Pancreas (tissue), 10 donors: ENCODE data around the gene TACC3. TPM values are rescaled to one million over a fixed set of nuclear protein-coding genes. Genes with fewer than 3 reads are reported as not detected.

ENCODE experiments used
- ATAC-seq, 4 donors: fragments of 200-7000 bp; cut with Tn5 transposase; one replicate each; pipeline versions ENCODE4 v1.8.0 to v1.9.1; 2020; ENCODE audit warnings: mild to moderate bottlenecking in 4 of 4, moderate library complexity in 4 of 4
- DNase-seq, 6 donors: peaks; one replicate each; pipeline ENCODE4 v3.0.0-alpha.2; 2020
- FAIRE-seq: peaks from 2 replicates; lab custom pipeline; 2012; peaks lifted over from hg19 to GRCh38; lab: Jason Lieb, UNC
- H3K27ac ChIP-seq, 4 donors: fragments of 200-600 bp; sonication (generic); 1 replicate in 3 of 4; 2 replicates in 1 of 4; pipeline versions ENCODE4 v1.5.0 to v1.8.0; 2020
- H3K27me3 ChIP-seq, 4 donors: fragments of 200-600 bp; one replicate each; pipeline ENCODE4 v1.8.0; 2021
- H3K36me3 ChIP-seq, 3 donors: fragments of 200-600 bp; sonication (generic) in 1 of 3; one replicate each; pipeline versions ENCODE4 v1.5.0 to v1.8.0; 2020 to 2021
- H3K4me1 ChIP-seq, 3 donors: fragments of 200-600 bp; one replicate each; pipeline ENCODE4 v1.8.0; 2021
- H3K4me3 ChIP-seq, 4 donors: fragments of 200-600 bp; sonication (generic) in 2 of 4; one replicate each; pipeline versions ENCODE4 v1.5.0 to v1.8.0; 2020 to 2021
- H3K9me3 ChIP-seq, 4 donors: fragments of 200-600 bp; one replicate each; pipeline ENCODE4 v1.8.0; 2021
- WGBS, 2 donors: extraction: QIAGEN DNeasy Blood & Tissue Kit; methylation state at CpG; one replicate each; pipeline ENCODE4 v1.1.7; 2013; 5-methylcytosine and 5-hydroxymethylcytosine counted together
- intact Hi-C, 3 donors: fragments of 100-400 bp; cut with DNase I; formaldehyde crosslinking; loops; one replicate each; pipeline versions ENCODE4 v1.11.1 to v1.14.2; 2022
- polyA plus RNA-seq, 2 donors: library from polyadenylated mRNA; stranded (reverse); fragments of 200-250 nt; gene quantifications; one replicate each; pipeline ENCODE4 v1.2.3, GENCODE V29; 2013
- total RNA-seq, 6 donors: library from RNA; stranded (reverse); fragmentation: NEBNext Ultra II Directional in 4 of 6; extraction: Animal tissue kit (Norgen Biotek cat#: 25700) in 4 of 6; gene quantifications; one replicate each; pipeline versions ENCODE4 v1.2.1 to v1.2.4, GENCODE V29; 2021 to 2023
- TF ChIP-seq, protein P1 (sequence below), 4 donors: fragments of 200-600 bp; sonication (generic) in 3 of 4; IDR thresholded peaks; one replicate each; pipeline versions ENCODE4 v1.5.0 to v1.8.0; 2021; ENCODE audit warnings: antibody characterized with exemption in 4 of 4
- donor health status: healthy with polysubstance abuse.
- donor health status: DM: no; HTN: no; CAD: no; lungs with moderate emphysema.
- donor health status: DM: no; HTN: no; CAD: no.
- donor health status: control.
- donor health status: control.
- donor health status: Bipolar disorder and iron deficiency.
- donor health status: DM: yes; HTN: yes; CAD: no.
- donor health status: DM: no; HTN: no; CAD: no.
- donor health status: DM: no; HTN: no; CAD: no.
- donor health status: DM: yes; HTN: yes; CAD: no.

TACC3 gene
- total and polyA plus RNA-seq, 8 donors: 0.97 to 4.8 (median 3.3) TPM

DNA sequence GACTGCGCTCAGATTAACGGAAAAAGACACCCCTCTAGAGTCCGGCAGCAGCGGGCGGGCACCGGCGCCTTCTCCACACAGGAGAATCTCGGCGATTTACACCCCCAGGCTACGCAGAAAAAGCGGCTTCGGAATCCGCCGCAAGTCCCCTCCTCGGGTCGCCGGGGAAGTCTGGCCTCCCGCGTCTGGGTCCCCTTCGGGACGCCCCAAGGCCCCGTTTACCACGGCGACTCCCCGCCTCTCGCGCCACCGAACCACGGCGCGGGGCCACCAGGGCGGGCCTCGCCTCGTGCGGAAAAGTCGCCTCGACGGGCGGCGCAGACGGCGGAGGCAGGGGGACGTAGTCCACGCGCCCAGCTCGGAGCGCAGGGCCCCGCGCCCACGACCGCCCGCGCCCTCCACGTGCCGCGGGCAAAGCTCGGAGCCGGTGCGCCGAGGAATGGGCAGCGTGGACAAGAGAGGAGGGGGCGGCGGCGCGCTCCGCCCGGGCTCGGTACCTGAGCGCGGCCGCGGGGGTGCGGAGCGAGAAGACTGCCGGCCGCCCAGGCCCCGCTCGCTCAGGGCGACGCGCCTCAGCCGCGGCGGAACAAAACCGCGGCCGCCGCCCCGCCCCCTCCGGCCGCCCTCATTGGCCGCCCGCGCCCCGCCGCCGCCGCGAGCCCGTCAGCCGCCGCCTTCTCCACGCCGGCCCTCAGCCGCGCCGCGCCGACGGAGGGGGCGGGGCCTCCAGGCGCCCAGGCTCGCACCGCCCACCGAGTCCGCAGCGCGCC, 37.4 kb upstream of the TACC3 start, which contains the start of gene FAM53A:
FAM53A (minus strand) TSS at position 578 of the 770 bp plus-strand sequence. CDS start 15,572 bp downstream, outside the sequence.
- no peaks in the 10 kb centered on the region for H3K36me3 ChIP-seq
- DNase-seq (peak in 5 of 6 donors; percentile 88 to 99 (median 94)), ATAC-seq (peak; percentile 92 to 96 (median 94)), FAIRE-seq (no peak)
- TF ChIP-seq, protein P1, sequence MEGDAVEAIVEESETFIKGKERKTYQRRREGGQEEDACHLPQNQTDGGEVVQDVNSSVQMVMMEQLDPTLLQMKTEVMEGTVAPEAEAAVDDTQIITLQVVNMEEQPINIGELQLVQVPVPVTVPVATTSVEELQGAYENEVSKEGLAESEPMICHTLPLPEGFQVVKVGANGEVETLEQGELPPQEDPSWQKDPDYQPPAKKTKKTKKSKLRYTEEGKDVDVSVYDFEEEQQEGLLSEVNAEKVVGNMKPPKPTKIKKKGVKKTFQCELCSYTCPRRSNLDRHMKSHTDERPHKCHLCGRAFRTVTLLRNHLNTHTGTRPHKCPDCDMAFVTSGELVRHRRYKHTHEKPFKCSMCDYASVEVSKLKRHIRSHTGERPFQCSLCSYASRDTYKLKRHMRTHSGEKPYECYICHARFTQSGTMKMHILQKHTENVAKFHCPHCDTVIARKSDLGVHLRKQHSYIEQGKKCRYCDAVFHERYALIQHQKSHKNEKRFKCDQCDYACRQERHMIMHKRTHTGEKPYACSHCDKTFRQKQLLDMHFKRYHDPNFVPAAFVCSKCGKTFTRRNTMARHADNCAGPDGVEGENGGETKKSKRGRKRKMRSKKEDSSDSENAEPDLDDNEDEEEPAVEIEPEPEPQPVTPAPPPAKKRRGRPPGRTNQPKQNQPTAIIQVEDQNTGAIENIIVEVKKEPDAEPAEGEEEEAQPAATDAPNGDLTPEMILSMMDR (IDR thresholded peaks at IDR 0.05): no peak
- H3K27ac ChIP-seq: peak within 1 kb of the TSS; percentile 46 to 61 (median 55)
- 1% methylated on average over 46 to 118 of the region's 118 CpGs for WGBS, 2 donors
- no peaks in the 10 kb centered on the region for H3K9me3 ChIP-seq
- H3K4me3 ChIP-seq: peak within 1 kb of the TSS; percentile 47 to 77 (median 55)
- no peaks in the 10 kb centered on the region for H3K27me3 ChIP-seq
- no peaks in the 10 kb centered on the region for H3K4me1 ChIP-seq
- intact Hi-C loops: no loop called here

DNA sequence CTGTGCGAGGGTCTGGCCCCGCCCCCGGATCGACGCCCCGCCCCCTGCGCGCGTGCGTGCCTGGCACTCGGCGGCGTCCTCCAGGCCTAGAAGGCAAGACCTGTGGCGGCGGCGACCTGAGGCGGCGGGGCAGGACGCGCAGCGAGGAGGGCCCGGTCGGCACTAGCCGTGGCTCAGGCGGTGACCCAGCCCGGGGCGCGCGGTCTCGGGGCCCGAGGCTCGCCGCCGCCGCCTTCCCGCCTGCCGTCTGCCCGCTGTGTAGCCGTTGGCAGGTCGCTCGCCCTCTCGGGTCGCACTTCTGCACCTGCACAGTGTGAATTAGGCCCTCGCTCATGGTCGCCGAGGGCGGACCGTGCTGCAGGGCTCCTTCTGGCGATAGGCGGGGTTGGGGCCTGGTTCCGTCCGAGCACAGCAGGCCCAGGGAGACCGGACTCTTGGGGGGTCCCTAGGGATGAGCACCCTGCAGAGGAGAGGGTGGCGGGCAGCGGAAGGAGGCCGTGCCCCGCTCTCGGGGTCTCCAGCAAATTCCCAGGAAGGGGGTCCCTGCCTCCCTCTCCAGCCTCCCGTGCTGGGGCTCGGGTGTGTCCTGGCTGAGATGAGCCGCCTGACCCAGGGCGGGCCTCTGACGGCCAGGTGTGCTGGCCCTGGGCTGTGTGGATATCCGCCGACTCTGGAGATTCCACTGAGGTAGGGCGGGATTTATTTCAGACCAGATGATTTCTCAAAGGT, 36.7 kb upstream of the TACC3 start:
- Histone ChIP-seq H3K9me3 (no peaks in the 10 kb centered on the region), H3K4me3 (peak overlapping the region; percentile 19 to 59 (median 40)), H3K27me3 (no peaks in the 10 kb centered on the region), H3K27ac (peak overlapping the region in 3 of 4 donors; percentile 46 to 61 (median 55)), H3K4me1 (no peaks in the 10 kb centered on the region), H3K36me3 (no peaks in the 10 kb centered on the region)
- intact Hi-C loops: no loop called here
- DNase-seq (peak in 2 of 6 donors; percentile 32 to 97), ATAC-seq (peak; percentile 2 to 17 (median 8)), FAIRE-seq (no peak)
- TF ChIP-seq, protein P1 (IDR thresholded peaks at IDR 0.05): no peak
- 31 to 35% methylated on average over 46 to 66 of the region's 66 CpGs for WGBS, 2 donors

DNA sequence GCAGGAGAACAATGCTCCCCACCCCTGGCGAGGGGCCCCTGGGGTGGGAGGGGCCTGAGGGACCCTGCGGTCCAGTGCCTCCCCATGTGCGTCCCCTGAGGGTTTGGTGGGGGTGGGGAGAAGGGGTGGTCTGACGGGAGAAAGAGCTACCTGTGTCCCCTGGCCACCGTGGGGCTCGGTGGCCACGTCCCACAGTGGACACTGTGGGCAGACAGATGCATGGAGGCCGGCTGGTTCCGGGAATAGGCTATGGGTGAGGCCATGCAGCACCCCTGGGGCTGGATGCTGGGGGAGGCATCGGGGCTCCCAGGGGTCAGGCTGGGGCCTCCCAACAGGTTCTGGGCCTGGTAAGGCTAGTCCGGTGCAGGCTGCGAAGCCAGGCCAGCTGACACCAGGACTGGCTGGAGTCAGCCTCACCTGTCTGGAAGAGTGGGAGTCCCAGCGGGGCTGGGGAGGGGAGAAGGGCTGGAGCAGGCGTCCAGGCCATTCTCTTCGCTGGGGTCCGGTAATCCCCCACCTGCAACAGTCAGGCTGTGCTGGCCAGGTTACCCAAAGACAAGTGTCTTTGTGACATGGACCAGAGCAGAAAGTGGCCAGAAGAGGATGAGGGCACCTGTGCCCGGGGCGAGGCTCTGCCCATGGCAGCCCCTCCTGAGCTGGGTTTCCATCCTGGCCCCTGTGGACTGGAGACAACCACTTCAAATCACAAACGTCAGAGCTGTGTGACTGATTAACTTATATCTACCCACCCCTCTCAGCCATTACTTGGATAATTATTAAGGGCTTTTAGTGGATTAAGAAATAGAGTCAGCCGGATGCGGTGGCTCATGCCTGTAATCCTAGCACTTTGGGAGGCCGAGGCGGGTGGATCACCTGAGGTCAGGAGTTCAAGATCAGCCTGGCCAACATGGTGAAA, 35.8 kb upstream of the TACC3 start:
- 75 to 76% methylated on average over 22 to 23 of the region's 23 CpGs for WGBS, 2 donors
- Histone ChIP-seq H3K9me3 (no peaks in the 10 kb centered on the region), H3K4me3 (peak overlapping the region in 1 of 4 donors; percentile 59), H3K36me3 (no peaks in the 10 kb centered on the region), H3K27ac (peak overlapping the region in 1 of 4 donors; percentile 46), H3K4me1 (no peaks in the 10 kb centered on the region), H3K27me3 (no peaks in the 10 kb centered on the region)
- TF ChIP-seq, protein P1 (IDR thresholded peaks at IDR 0.05): no peak
- intact Hi-C loops: no loop called here
- FAIRE-seq: no peak
- no peak for ATAC-seq
- DNase-seq: peak in 5 of 6 donors; percentile 19 to 63 (median 29)

DNA sequence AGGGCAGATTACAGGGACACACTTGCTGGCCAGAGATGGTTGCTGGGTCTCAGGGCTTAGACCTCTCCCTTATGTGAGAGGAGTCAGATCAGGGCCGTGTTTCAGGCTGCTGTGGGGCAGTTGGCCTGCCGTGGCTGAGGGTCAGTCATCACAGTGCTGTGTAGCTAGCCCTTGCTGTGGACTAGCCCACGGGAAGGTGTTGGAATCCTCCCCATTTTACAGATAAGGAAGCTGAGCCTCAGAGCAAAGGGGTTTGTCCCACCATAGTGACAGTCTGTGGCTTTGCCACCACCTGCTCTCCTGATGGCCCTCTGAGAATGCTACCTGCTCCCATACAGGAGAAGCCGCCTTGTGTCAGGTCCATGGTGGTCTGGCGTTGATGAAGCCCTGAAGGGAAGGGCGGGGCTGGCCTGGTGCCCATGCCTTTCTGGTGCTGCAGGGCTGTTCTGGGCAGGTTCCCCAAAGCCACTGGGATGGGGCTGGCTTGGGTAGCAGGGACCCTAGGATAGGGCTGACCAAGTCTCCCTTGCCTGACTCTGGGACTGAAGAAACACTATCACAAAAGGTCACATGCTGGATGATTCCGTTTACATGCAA, 34.8 kb upstream of the TACC3 start:
- peak in 1 of 6 donors; percentile 54 for DNase-seq
- Histone ChIP-seq H3K4me1 (no peaks in the 10 kb centered on the region), H3K4me3 (no peak overlapping the region), H3K9me3 (no peaks in the 10 kb centered on the region), H3K27ac (no peak overlapping the region), H3K27me3 (no peaks in the 10 kb centered on the region), H3K36me3 (peaks cover 0 to 3% (median 0%) of the 10 kb centered on the region in 3 donors)
- no peak for ATAC-seq
- TF ChIP-seq, protein P1 (IDR thresholded peaks at IDR 0.05): no peak
- intact Hi-C loops: no loop called here
- FAIRE-seq: no peak
- 47 to 54% methylated on average over 7 of the region's 7 CpGs for WGBS, 2 donors
